Ovary (tissue), 9 donors: Measurements from ENCODE around the gene FBXO38. TPM values are rescaled to one million over a fixed set of nuclear protein-coding genes. Genes with fewer than 3 reads are reported as not detected.
A peak's percentile ranks its signal among the peaks of the same experiment; 100 is the strongest.

Source experiments
- DNase-seq, 5 donors: peaks; one replicate each; pipeline ENCODE4 v3.0.0-alpha.2; 2019 to 2020
- H3K27ac ChIP-seq, 2 donors: fragments of 200-600 bp; one replicate each; pipeline versions ENCODE4 v1.5.1 to v1.8.0; 2019 to 2022
- H3K27me3 ChIP-seq: fragments of 200-600 bp; one replicate; pipeline ENCODE4 v1.8.0; 2022
- H3K36me3 ChIP-seq: fragments of 200-600 bp; sonication (generic); one replicate; pipeline ENCODE4 v1.5.1; 2019
- H3K4me1 ChIP-seq: one replicate; pipeline ENCODE4 v1.8.1; 2013; ENCODE audit warnings: mild to moderate bottlenecking, moderate library complexity; ENCODE audit not compliant: insufficient read depth
- H3K4me3 ChIP-seq: fragments of 200-600 bp; sonication (generic); one replicate; pipeline ENCODE4 v1.5.1; 2017
- H3K9me3 ChIP-seq, 2 donors: fragments of 200-600 bp in 1 of 2; sonication (generic) in 1 of 2; one replicate each; pipeline versions ENCODE4 v1.5.1 to v1.8.1; 2013 to 2019; ENCODE audit warnings: mild to moderate bottlenecking in 1 of 2, moderate library complexity in 1 of 2
- EP300 ChIP-seq: sonication (generic); formaldehyde crosslinking; IDR thresholded peaks from one replicate; pipeline ENCODE4 v1.6.1; 2017; ENCODE audit warnings: antibody characterized with exemption
- POLR2A ChIP-seq: fragments of 450-650 bp; IDR thresholded peaks from one replicate; pipeline ENCODE4 v1.6.1; 2017; ENCODE audit warnings: antibody characterized with exemption, mild to moderate bottlenecking, moderate library complexity
- WGBS, 3 donors: extraction: QIAGEN DNeasy Blood & Tissue Kit in 1 of 3; methylation state at CpG; one replicate each; pipeline versions ENCODE4 v1.1.5 to v1.1.7; 2013 to 2017; 5-methylcytosine and 5-hydroxymethylcytosine counted together
- intact Hi-C, 4 donors: fragments of 100-400 bp; cut with DNase I; formaldehyde crosslinking; loops; one replicate each; pipeline versions ENCODE4 v1.11.0 to v1.15.1; 2022 to 2023
- polyA plus RNA-seq, 2 donors: library from polyadenylated mRNA; stranded (reverse); fragments of 200-250 nt in 1 of 2; fragments of 350-450 nt in 1 of 2; fragmentation: Illumina TruSeq in 1 of 2; extraction: RNeasy Lipid Tissue Mini Kit (QIAGEN cat#74804) in 1 of 2; gene quantifications; one replicate each; pipeline ENCODE4 v1.2.3, GENCODE V29; 2013 to 2014
- total RNA-seq, 7 donors: library from RNA; depleted of rRNA in 2 of 7; stranded (reverse); fragments of >200 nt in 2 of 7; fragmentation: NEBNext Ultra II Directional in 3 of 7; extraction: Animal tissue kit (Norgen Biotek cat#: 25700) in 3 of 7; gene quantifications; one replicate each; pipeline versions ENCODE4 v1.1.0 to v1.2.4, GENCODE V29; 2016 to 2023
- TF ChIP-seq, protein P1 (sequence below), 3 donors: fragments of 450-650 bp in 2 of 3; fragments of 200-600 bp in 1 of 3; IDR thresholded peaks; one replicate each; pipeline versions ENCODE4 v1.5.1 to v1.8.0; 2016 to 2022; ENCODE audit warnings: antibody characterized with exemption in 3 of 3, mild to moderate bottlenecking in 1 of 3
- donor health status: DM: no; HTN: no; CAD: no; lungs with moderate emphysema.
- donor health status: DM: no; HTN: no; CAD: no.
- donor health status: Bipolar disorder and iron deficiency.
- donor health status: DM: yes; HTN: yes; CAD: no.
- donor health status: DM: no; HTN: no; CAD: no.
- donor health status: DM: yes; HTN: yes; CAD: no.

Gene FBXO38
- total and polyA plus RNA-seq, 9 donors: 16.7 to 47.0 (median 36.2) TPM

GRCh38 chr5:148443241-148443640 is 59.5 kb downstream of the FBXO38 start:
- H3K9me3 ChIP-seq: no peaks in the 10 kb centered on the region
- no peak for TF ChIP-seq POLR2A
- no peak for TF ChIP-seq EP300
- TF ChIP-seq, protein P1, sequence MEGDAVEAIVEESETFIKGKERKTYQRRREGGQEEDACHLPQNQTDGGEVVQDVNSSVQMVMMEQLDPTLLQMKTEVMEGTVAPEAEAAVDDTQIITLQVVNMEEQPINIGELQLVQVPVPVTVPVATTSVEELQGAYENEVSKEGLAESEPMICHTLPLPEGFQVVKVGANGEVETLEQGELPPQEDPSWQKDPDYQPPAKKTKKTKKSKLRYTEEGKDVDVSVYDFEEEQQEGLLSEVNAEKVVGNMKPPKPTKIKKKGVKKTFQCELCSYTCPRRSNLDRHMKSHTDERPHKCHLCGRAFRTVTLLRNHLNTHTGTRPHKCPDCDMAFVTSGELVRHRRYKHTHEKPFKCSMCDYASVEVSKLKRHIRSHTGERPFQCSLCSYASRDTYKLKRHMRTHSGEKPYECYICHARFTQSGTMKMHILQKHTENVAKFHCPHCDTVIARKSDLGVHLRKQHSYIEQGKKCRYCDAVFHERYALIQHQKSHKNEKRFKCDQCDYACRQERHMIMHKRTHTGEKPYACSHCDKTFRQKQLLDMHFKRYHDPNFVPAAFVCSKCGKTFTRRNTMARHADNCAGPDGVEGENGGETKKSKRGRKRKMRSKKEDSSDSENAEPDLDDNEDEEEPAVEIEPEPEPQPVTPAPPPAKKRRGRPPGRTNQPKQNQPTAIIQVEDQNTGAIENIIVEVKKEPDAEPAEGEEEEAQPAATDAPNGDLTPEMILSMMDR (IDR thresholded peaks at IDR 0.05): no peak
- no peaks in the 10 kb centered on the region for H3K27me3 ChIP-seq
- no peak overlapping the region for H3K4me3 ChIP-seq
- no peak overlapping the region for H3K27ac ChIP-seq
- DNase-seq: no peak
- intact Hi-C loops: loop anchor here in 2 of 4 donors (5.0 to 10.0 kb wide), 2 partner anchors 289 to 292 kb away; no protein-coding TSS in a partner anchor
- 61 to 74% (median 63%) methylated on average over 1 of the region's 1 CpG for WGBS, 3 donors
- H3K36me3 ChIP-seq: no peaks in the 10 kb centered on the region
- H3K4me1 ChIP-seq: no peaks in the 10 kb centered on the region

- Histone ChIP-seq H3K27me3 (no peaks in the 10 kb centered on the region), H3K36me3 (no peaks in the 10 kb centered on the region), H3K27ac (no peak overlapping the region), H3K9me3 (no peaks in the 10 kb centered on the region), H3K4me3 (no peak overlapping the region), H3K4me1 (no peaks in the 10 kb centered on the region)
- DNase-seq: peak in 3 of 5 donors; percentile 12 to 30 (median 28)
- TF ChIP-seq, protein P1 (IDR thresholded peaks at IDR 0.05): peak; percentile 45 to 64 (median 47)
- TF ChIP-seq POLR2A: no peak
- WGBS, 3 donors: 19 to 22% (median 22%) methylated on average over 5 of the region's 5 CpGs
- intact Hi-C loops: loop anchor here in 2 of 4 donors (5.0 to 10.0 kb wide), 2 partner anchors 288 to 291 kb away; no protein-coding TSS in a partner anchor
Observed at GRCh38 chr5:148443998-148444397, 60.2 kb downstream of the FBXO38 start.

- no peaks in the 10 kb centered on the region for H3K4me1 ChIP-seq
- 57 to 87% (median 70%) methylated on average over 3 of the region's 3 CpGs for WGBS, 3 donors
- intact Hi-C loops: loop anchor here in 1 of 4 donors (10.0 kb wide), 1 partner anchor 289 kb away; no protein-coding TSS in a partner anchor
- TF ChIP-seq EP300 (no peak), POLR2A (no peak)
- TF ChIP-seq, protein P1 (IDR thresholded peaks at IDR 0.05): no peak
- H3K9me3 ChIP-seq: no peaks in the 10 kb centered on the region
- H3K27me3 ChIP-seq: no peaks in the 10 kb centered on the region
- H3K36me3 ChIP-seq: no peaks in the 10 kb centered on the region
- H3K27ac ChIP-seq: no peak overlapping the region
- H3K4me3 ChIP-seq: no peak overlapping the region
- DNase-seq: no peak
Observed at GRCh38 chr5:148445578-148445977, 61.8 kb downstream of the FBXO38 start.

DNA sequence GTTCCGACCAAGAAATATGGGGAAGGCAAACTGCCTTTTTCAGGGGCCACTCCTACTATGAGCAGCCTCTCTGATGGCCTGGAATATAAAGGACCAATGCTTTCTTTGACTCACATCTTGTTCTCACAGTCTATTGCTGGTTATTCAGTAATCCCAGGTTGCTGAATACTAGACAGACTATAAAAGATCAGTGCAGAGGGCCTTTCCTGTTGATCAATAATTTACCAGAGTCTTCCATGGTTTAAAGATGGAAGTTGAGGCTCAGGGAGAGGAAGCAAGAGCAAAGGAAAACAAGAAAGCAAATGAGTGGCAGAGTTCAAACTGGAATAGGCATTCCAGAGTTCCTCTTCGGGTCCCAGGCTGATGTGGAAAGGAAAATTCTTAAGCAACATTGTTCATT is 62.9 kb downstream of the FBXO38 start:
- 71 to 77% (median 75%) methylated on average over 2 of the region's 2 CpGs for WGBS, 3 donors
- Histone ChIP-seq H3K4me3 (no peak overlapping the region), H3K27ac (no peak overlapping the region), H3K36me3 (no peaks in the 10 kb centered on the region), H3K27me3 (no peaks in the 10 kb centered on the region), H3K9me3 (no peaks in the 10 kb centered on the region), H3K4me1 (no peaks in the 10 kb centered on the region)
- TF ChIP-seq EP300 (no peak), POLR2A (no peak)
- TF ChIP-seq, protein P1 (IDR thresholded peaks at IDR 0.05): no peak
- DNase-seq: no peak
- intact Hi-C loops: loop anchor here in 1 of 4 donors (10.0 kb wide), 1 partner anchor 288 kb away; no protein-coding TSS in a partner anchor
